Liver (tissue), 9 donors: ENCODE data around the gene RRAS2. TPM values are rescaled to one million over a fixed set of nuclear protein-coding genes. Genes with fewer than 3 reads are reported as not detected.

ENCODE experiments used
- DNase-seq: peaks from one replicate; pipeline ENCODE4 v3.0.0-alpha.2; 2017; ENCODE audit warnings: low spot score
- H3K27ac ChIP-seq, 2 donors: one replicate each; pipeline ENCODE4 v1.7.0; 2013; ENCODE audit warnings: inconsistent platforms in 2 of 2, low read length in 2 of 2, control low read depth in 1 of 2, low read depth in 1 of 2, mild to moderate bottlenecking in 1 of 2
- H3K27me3 ChIP-seq, 4 donors: one replicate each; pipeline versions ENCODE4 v1.6.1 to v1.7.0; 2013; ENCODE audit warnings: low read length in 3 of 4, inconsistent platforms in 1 of 4, mild to moderate bottlenecking in 1 of 4, moderate library complexity in 1 of 4; ENCODE audit not compliant: control insufficient read depth in 4 of 4, insufficient read depth in 4 of 4
- H3K36me3 ChIP-seq, 4 donors: one replicate each; pipeline versions ENCODE4 v1.6.1 to v1.7.0; 2013; ENCODE audit warnings: low read length in 3 of 4, mild to moderate bottlenecking in 3 of 4, low read depth in 1 of 4, moderate library complexity in 1 of 4; ENCODE audit not compliant: control insufficient read depth in 4 of 4, insufficient read depth in 3 of 4
- H3K4me1 ChIP-seq, 4 donors: one replicate each; pipeline versions ENCODE4 v1.6.1 to v1.7.0; 2013; ENCODE audit warnings: low read length in 3 of 4, mild to moderate bottlenecking in 3 of 4, moderate library complexity in 1 of 4; ENCODE audit not compliant: control insufficient read depth in 4 of 4, insufficient read depth in 4 of 4
- H3K4me3 ChIP-seq, 3 donors: one replicate each; pipeline versions ENCODE4 v1.6.1 to v1.7.0; 2013; ENCODE audit warnings: low read length in 3 of 3, control low read depth in 1 of 3, low read depth in 1 of 3, mild to moderate bottlenecking in 1 of 3
- H3K9ac ChIP-seq, 2 donors: one replicate each; pipeline ENCODE4 v1.7.0; 2013; ENCODE audit warnings: low read length in 2 of 2, mild to moderate bottlenecking in 2 of 2, moderate library complexity in 2 of 2, control low read depth in 1 of 2, low read depth in 1 of 2
- H3K9me3 ChIP-seq, 4 donors: one replicate each; pipeline versions ENCODE4 v1.6.1 to v1.7.0; 2013; ENCODE audit warnings: low read length in 3 of 4; ENCODE audit not compliant: control insufficient read depth in 4 of 4
- ATF3 ChIP-seq: IDR thresholded peaks from 2 replicates; pipeline ENCODE4 v1.6.1; 2016; ENCODE audit warnings: antibody characterized with exemption
- CTCF ChIP-seq: fragments of 150-350 bp; IDR thresholded peaks from 2 replicates; pipeline ENCODE4 v1.5.1; 2017; ENCODE audit warnings: improper control_type of control experiment, low read depth, low read length; ENCODE audit not compliant: missing input control
- EGR1 ChIP-seq, 2 donors: IDR thresholded peaks; 2 replicates each; pipeline ENCODE4 v1.6.1; 2016 to 2018; ENCODE audit warnings: antibody characterized with exemption in 2 of 2, low read depth in 2 of 2
- FOXA1 ChIP-seq: IDR thresholded peaks from 2 replicates; pipeline ENCODE4 v1.6.1; 2016; ENCODE audit warnings: antibody characterized with exemption
- FOXA2 ChIP-seq: IDR thresholded peaks from 2 replicates; pipeline ENCODE4 v1.6.1; 2016; ENCODE audit warnings: antibody characterized with exemption
- GABPA ChIP-seq, 2 donors: IDR thresholded peaks in 1 of 2; conservative IDR thresholded peaks in 1 of 2; 2 replicates each; pipeline ENCODE4 v1.6.1; 2016; ENCODE audit warnings: antibody characterized with exemption in 2 of 2, mild to moderate bottlenecking in 1 of 2, moderate library complexity in 1 of 2
- HNF4A ChIP-seq, 2 donors: conservative IDR thresholded peaks; 2 replicates each; pipeline ENCODE4 v1.6.1; 2016; ENCODE audit warnings: antibody characterized with exemption in 2 of 2, mild to moderate bottlenecking in 2 of 2
- HNF4G ChIP-seq: IDR thresholded peaks from 2 replicates; pipeline ENCODE4 v1.6.1; 2016; ENCODE audit warnings: antibody characterized with exemption
- JUND ChIP-seq, 2 donors: IDR thresholded peaks; 2 replicates each; pipeline ENCODE4 v1.6.1; 2016; ENCODE audit warnings: antibody characterized with exemption in 2 of 2
- NR2F2 ChIP-seq: IDR thresholded peaks from 2 replicates; pipeline ENCODE4 v1.6.1; 2016; ENCODE audit warnings: antibody characterized with exemption
- RAD21 ChIP-seq, 2 donors: IDR thresholded peaks; 2 replicates each; pipeline ENCODE4 v1.6.1; 2016; ENCODE audit warnings: antibody characterized with exemption in 2 of 2, mild to moderate bottlenecking in 2 of 2
- RXRA ChIP-seq, 2 donors: IDR thresholded peaks; 2 replicates each; pipeline ENCODE4 v1.6.1; 2017 to 2018; ENCODE audit warnings: antibody characterized with exemption in 2 of 2, mild to moderate bottlenecking in 1 of 2
- SP1 ChIP-seq: IDR thresholded peaks from 2 replicates; pipeline ENCODE4 v1.6.1; 2018; ENCODE audit warnings: antibody characterized with exemption, mild to moderate bottlenecking
- TAF1 ChIP-seq: conservative IDR thresholded peaks from 2 replicates; pipeline ENCODE4 v1.6.1; 2016; ENCODE audit warnings: antibody characterized with exemption, mild to moderate bottlenecking
- YY1 ChIP-seq: IDR thresholded peaks from 2 replicates; pipeline ENCODE4 v1.6.1; 2016; ENCODE audit warnings: antibody characterized with exemption, mild to moderate bottlenecking
- polyA plus RNA-seq, 2 donors: library from polyadenylated mRNA; stranded (reverse) in 1 of 2; unstranded in 1 of 2; fragments of 200-250 nt in 1 of 2; fragments of >200 nt in 1 of 2; fragmentation: Nextera tagmentation in 1 of 2; extraction: Ambion mirVana in 1 of 2; gene quantifications; one replicate each; pipeline versions ENCODE4 v1.2.1 to v1.2.3, GENCODE V29; 2013 to 2015
- total RNA-seq, 2 donors: library from RNA; depleted of rRNA; stranded (reverse); fragments of >200 nt; gene quantifications; one replicate each; pipeline ENCODE4 v1.2.3, GENCODE V29; 2014
- TF ChIP-seq, protein P1 (sequence below): IDR thresholded peaks from 2 replicates; pipeline ENCODE4 v1.6.1; 2016; ENCODE audit warnings: antibody characterized with exemption, mild to moderate bottlenecking
- TF ChIP-seq, protein P2 (sequence below): IDR thresholded peaks from 2 replicates; pipeline ENCODE4 v1.6.1; 2016; ENCODE audit warnings: antibody characterized with exemption
- TF ChIP-seq, protein P3 (sequence below): IDR thresholded peaks from 2 replicates; pipeline ENCODE4 v1.6.1; 2016; ENCODE audit warnings: antibody characterized with exemption
- donor health status: healthy.
- donor health status: healthy.
- donor health status: healthy.
- donor health status: healthy.
- donor health status: healthy.

Gene RRAS2
- total and polyA plus RNA-seq, 4 donors = 11.2 to 23.8 (median 17.5) TPM

DNA sequence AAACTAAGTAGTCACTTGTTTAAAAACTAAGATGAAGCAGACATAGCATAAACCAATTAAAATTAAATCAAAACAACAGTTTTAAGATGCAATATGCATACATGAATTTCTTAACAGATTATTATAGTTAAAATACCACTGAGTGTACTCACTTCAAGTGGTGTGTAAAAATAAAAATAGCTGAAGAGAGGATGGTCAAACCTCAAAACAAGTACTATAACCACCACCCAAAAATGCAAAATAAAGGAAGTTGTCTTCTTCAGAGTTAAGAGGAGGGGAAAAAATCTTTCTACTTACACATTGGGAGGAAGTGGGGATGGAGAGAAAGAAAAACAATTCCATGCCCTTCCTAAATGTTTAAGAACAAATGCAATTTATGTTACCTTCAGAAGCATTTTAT lies 31.9 kb downstream of the RRAS2 start:
- H3K27ac ChIP-seq = no peak overlapping the region
- H3K9ac ChIP-seq = no peak overlapping the region
- no peaks in the 10 kb centered on the region for H3K27me3 ChIP-seq
- H3K4me1 ChIP-seq = peaks cover 0 to 1% (median 0%) of the 10 kb centered on the region in 4 donors
- no peaks in the 10 kb centered on the region for H3K9me3 ChIP-seq
- H3K4me3 ChIP-seq = no peak overlapping the region
- DNase-seq = no peak
- TF ChIP-seq FOXA2 = no peak
- no peak for TF ChIP-seq YY1
- TF ChIP-seq CTCF = no peak
- TF ChIP-seq, protein P1, sequence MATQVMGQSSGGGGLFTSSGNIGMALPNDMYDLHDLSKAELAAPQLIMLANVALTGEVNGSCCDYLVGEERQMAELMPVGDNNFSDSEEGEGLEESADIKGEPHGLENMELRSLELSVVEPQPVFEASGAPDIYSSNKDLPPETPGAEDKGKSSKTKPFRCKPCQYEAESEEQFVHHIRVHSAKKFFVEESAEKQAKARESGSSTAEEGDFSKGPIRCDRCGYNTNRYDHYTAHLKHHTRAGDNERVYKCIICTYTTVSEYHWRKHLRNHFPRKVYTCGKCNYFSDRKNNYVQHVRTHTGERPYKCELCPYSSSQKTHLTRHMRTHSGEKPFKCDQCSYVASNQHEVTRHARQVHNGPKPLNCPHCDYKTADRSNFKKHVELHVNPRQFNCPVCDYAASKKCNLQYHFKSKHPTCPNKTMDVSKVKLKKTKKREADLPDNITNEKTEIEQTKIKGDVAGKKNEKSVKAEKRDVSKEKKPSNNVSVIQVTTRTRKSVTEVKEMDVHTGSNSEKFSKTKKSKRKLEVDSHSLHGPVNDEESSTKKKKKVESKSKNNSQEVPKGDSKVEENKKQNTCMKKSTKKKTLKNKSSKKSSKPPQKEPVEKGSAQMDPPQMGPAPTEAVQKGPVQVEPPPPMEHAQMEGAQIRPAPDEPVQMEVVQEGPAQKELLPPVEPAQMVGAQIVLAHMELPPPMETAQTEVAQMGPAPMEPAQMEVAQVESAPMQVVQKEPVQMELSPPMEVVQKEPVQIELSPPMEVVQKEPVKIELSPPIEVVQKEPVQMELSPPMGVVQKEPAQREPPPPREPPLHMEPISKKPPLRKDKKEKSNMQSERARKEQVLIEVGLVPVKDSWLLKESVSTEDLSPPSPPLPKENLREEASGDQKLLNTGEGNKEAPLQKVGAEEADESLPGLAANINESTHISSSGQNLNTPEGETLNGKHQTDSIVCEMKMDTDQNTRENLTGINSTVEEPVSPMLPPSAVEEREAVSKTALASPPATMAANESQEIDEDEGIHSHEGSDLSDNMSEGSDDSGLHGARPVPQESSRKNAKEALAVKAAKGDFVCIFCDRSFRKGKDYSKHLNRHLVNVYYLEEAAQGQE = no peak
- TF ChIP-seq FOXA1 = no peak
- no peak for TF ChIP-seq ATF3
- TF ChIP-seq, protein P2, sequence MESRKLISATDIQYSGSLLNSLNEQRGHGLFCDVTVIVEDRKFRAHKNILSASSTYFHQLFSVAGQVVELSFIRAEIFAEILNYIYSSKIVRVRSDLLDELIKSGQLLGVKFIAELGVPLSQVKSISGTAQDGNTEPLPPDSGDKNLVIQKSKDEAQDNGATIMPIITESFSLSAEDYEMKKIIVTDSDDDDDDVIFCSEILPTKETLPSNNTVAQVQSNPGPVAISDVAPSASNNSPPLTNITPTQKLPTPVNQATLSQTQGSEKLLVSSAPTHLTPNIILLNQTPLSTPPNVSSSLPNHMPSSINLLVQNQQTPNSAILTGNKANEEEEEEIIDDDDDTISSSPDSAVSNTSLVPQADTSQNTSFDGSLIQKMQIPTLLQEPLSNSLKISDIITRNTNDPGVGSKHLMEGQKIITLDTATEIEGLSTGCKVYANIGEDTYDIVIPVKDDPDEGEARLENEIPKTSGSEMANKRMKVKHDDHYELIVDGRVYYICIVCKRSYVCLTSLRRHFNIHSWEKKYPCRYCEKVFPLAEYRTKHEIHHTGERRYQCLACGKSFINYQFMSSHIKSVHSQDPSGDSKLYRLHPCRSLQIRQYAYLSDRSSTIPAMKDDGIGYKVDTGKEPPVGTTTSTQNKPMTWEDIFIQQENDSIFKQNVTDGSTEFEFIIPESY = no peak
- TF ChIP-seq RAD21 (IDR thresholded peaks at IDR 0.05) = no peak
- TF ChIP-seq TAF1 = no peak
- no peak for TF ChIP-seq HNF4G
- TF ChIP-seq EGR1 (IDR thresholded peaks at IDR 0.05; ENCODE audit: low read depth in 2 of 2) = no peak
- TF ChIP-seq RXRA (IDR thresholded peaks at IDR 0.05) = no peak
- TF ChIP-seq SP1 = no peak
- TF ChIP-seq GABPA (IDR thresholded peaks at IDR 0.05 in 1 of 2, conservative IDR thresholded peaks at IDR 0.05 in 1 of 2) = no peak
- no peak for TF ChIP-seq NR2F2
- TF ChIP-seq JUND (IDR thresholded peaks at IDR 0.05) = no peak
- TF ChIP-seq, protein P3, sequence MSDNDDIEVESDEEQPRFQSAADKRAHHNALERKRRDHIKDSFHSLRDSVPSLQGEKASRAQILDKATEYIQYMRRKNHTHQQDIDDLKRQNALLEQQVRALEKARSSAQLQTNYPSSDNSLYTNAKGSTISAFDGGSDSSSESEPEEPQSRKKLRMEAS = no peak
- no peak for TF ChIP-seq HNF4A (conservative IDR thresholded peaks at IDR 0.05)
- no peaks in the 10 kb centered on the region for H3K36me3 ChIP-seq
